Iris pigment epithelial cell (primary cell): ENCODE measurements around the gene SEC61A2.

Experiments used
- DNase-seq: peaks from one replicate; pipeline ENCODE4 v3.0.0-alpha.2; 2011; ENCODE audit warnings: low read depth

Gene SEC61A2

DNA sequence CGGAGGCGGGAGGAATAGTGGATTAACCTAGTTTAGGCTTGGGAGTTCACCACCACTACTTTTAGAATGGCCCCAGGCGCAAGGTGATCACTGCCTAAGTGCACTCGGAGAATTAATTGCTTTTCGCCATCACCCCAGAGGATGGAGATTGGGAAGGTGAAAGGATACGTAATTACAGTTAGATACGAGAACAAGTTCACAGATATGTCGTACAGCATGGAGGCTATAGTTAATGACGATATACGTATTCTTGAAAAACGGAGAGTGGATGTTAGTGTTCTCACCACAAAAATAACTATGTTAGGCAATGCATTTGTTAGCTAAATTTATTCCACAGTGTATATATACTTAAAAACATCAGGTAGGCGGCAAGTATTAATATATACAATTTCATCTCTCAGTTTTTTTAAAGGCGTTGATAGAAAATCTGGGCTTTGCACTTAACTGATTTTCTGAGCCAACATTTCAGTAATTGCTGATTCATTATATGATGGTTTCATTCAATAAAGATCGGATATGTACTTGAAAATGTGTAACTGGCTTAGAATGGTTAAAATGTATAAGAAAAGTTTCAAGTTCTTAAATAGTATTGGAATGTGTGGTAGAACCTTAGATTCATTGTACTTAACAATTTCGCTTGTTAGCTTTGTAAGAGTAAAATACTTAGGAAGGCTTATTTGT lies 67.2 kb downstream of the SEC61A2 start:
- no peak for DNase-seq

DNA sequence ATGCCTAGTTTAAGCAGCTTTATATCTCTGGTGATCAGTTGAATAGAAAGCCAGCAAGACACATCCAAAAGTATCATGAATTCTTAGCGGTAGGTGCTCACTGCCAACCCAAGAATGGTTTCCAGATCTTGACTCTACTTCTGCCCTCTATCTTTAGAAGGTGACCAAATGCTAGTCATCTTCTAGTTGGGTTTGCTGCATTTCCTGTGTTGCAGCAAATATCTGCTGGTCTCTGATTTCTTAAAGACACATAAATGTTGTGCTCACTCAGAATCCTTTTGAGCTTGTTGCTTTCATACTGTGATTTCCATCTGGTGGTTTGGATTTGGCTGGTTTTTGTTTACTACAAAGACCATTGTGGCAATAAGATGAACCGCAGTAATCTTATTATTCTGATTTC lies 68.7 kb downstream of the SEC61A2 start:
- no peak for DNase-seq

DNA sequence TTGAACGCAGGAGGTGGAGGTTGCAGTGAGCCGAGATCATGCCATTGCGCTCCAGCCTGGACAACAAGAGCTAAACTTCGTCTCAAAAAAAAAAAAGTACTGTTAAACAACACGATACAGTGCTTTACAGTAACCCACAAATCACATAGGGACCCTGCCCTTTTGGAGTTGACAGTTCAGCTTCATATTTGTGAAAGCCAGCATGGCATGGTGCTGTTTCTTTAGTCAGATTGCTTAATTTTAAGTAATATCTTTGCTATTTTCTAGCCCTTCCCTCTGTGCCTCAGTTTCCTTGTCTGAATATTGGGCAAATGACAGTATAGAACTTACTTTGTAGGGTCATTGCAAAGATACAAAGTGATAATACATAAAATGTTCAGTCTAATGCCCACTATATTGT lies 71.4 kb downstream of the SEC61A2 start:
- no peak for DNase-seq

DNA sequence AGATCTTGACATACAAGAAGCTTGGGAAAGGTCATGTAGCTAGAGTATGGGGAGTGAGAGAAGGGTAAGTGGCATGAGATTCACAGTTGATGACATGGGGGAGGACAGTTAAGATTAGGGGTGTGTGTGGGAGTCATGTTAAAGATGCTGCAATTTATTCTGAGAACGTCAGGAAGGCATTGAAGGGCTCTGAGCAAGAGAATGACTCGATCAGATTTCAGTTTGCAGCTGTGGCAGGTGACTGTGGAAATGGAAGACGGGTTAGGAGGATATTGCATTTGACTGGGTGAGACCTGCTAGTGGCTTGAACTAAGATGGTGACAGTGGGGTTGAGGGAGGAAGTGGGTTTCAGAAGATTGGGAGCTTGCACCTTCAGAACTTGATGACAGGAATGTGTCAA lies 72.1 kb downstream of the SEC61A2 start:
- peak; percentile 16 for DNase-seq

DNA sequence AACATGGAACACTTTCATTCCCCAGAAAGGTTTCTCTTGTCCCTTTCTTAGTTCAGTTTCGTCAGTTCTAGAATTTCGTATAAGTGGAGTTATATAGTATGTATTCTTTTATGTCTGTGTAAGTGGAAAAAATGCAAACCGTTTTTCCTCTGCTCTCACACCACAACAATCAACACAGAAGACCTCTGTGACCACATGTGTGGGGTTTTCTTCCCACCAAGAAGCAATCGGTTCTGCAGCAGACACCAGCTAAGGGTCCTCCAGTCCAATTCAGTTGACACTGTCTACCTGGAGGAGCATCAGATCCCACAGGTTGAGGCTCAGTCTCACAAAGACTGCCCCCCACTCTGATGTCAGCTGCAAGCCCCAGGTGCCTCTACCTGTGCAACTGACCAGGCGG lies 72.7 kb downstream of the SEC61A2 start:
- DNase-seq, result no peak

DNA sequence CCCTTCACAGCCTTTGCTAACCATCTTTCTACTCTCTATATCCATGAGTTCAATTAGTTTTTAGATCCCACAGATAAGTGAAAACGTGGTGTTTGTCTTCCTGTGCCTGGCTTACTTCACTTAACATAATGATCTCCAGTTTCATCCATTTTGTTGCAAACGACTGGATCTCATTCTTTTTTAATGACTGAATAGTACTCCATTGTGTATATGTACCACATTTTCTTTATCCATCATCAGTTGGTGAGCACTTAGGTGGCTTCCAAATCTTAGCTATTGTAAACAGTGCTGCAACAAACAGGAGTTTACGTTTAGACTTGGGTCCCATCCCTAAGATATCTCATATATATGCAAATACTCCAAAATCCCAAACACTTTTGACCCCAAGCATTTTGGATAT lies 75.6 kb downstream of the SEC61A2 start:
- no peak for DNase-seq

DNA sequence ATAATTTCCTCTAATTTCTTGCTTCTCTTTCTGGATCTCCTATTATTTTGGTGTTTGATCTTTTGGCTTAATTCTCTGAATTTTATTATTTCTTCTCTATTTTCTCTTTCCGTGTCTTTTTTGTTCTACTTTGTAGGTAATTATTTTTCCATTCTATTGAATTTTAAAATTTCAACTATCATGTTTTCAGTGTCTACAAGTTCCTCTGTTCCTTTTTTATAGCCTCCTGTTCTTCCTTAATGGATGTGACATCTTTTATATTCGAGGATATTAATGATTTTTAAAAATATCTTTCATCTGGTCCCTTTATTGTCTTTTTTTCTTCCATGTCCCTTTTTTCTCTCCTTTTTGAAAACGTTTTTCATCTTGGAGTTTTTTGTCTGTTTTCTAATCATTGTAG lies 77.6 kb downstream of the SEC61A2 start:
- no peak for DNase-seq

DNA sequence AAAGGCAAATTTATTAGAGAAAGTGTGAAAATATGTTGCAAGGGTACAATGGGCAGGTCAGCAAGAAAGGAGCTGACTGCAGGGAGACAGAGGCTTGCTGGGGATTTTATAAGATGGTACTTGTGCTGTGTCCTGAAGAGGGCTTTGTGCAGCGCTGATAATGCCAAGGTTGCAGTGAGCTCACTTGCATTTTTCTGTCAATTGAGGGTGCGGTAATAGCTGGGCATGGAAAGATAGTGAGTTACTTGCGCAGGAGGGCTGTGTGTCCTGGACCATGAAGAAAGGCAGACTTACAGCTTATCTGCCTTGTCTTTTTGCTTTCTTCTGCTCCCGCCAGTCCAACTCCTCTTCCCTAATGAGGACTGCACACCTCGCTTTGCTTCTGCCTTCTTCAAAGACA lies 79.0 kb downstream of the SEC61A2 start:
- DNase-seq, result no peak

DNA sequence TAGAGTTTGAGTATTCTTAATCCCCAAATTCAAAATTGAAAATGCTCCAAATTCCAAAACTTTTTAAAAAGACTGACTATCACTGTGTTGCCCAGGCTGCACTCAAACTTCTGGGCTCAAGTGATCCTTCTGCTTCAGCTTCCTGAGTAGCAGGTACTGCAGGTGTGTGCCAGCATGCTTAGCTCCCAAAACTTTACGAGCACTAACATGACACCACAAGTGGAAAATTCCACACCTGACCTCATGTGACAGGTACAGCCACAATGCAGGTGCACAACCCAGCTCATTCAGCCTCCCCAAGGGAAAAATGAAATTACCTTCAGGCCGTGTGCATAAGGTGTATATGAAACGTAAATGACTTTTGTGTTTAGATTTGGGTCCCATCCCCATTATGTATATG lies 83.0 kb downstream of the SEC61A2 start:
- no peak for DNase-seq

DNA sequence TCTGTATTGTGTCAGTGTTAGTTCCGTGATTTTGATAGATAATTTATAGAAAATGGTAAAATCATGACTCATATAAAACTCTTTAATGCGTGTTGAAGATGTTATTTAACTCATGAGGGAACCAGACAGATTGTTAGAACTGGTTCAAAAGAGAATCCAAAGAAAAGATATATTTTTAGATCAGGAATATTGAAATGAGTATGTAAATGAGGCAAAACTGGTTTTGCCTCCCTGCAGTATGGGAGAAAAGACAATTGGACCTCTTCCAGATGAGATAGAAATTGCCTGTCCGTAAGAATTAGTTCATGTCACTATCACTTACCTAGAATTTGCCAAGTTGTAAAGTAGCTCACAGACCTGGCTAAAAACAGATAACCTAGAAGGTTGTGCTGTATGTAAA lies 84.1 kb downstream of the SEC61A2 start:
- no peak for DNase-seq

DNA sequence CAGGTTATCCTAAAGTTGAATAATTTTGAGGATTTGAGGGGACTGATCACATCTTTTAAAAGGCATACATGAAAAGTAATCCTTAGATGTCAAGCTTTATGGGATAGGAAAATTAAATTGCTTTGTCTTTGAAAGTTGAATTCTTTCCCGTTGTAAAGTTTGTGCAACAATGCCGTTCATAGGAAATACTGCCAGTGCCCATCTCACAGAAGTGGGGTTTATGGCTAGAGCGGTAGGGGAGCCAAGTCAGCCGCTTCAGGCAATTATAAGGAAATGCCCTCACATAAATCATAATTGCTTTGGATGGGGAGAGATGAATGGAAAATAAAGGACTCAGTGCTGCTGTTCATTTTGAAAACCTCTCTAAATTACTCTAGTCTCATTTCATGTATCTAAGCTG lies 84.6 kb downstream of the SEC61A2 start:
- no peak for DNase-seq

DNA sequence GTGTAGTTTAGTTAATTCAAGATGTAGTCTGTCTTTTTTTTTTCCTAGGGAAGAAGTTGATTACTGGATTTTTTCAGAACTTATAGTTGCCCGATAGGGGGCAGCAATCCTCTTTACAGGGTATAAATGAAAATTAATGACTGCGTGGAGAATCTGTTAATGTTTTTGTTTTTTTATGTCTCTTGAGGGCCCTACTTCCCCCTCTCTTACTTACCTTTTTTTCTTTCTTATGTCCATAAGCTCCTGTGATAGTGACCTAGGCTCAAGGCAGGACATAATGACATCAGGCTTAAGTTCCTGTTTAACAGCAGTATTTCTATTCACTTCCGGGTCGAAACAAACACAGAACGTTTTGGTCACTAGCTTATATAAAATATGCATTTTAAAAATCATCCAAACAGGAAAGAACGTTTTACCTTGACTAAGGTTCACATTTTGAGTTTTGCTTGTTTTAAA lies 85.3 kb downstream of the SEC61A2 start:
- DNase-seq, result peak; percentile 67
